ENCODE data around the gene ID1.
A peak's percentile ranks its signal among the peaks of the same experiment; 100 is the strongest.
"Not testable (repeated sequence)": the region's sequence is repeated elsewhere in the genome, so short reads cannot be mapped to it uniquely, and the experiment has no call there.

Gene ID1

GRCh38 chr20:31573555-31574321 is 31.4 kb upstream of the ID1 start:
- peak; percentile 70 to 77 for DNase-seq

- DNase-seq: not testable (repeated sequence)
These were observed 30.1 kb upstream of the ID1 start for GRCh38 chr20:31574986-31575385.

DNA sequence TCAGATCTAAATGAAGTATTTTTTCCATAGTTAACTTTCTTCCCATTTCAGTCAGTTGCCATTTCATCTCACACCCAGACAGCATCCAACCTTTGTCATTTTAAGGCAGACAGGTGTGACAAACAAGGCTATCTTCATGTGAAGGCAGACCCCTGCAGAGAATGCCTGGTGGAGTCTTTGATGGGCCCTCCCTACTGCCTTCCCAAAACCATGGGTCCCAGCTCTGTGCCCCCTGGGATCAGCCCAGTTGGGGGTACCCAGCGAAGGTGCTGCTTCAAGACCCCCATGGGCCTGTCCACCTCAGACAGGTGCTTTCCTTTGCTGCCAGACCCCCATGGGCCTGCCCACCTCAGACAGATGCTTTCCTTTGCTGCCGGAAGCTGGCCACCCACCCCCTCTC is 28.3 kb upstream of the ID1 start:
- no peak for DNase-seq

DNA sequence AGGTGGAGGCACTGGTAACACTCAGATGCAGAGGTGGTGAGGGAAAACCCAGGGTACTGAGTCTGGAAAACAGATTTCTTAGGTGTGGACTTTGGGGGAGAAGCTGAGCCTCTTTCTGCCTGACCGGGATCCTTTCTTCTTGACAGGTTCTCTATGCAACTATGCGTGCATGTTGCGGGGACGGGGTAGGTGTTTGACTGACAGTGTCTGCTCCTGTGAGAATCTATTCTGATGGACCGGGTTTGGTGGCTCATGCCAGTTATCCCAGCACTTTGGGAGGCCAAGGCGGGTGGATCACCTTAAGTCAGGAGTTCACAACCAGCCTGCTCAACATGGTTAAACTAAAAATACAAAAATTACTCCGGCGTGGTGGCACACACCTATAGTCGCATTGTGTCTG is 27.9 kb upstream of the ID1 start:
- no peak for DNase-seq

- DNase-seq: no peak
These were observed 26.5 kb upstream of the ID1 start for GRCh38 chr20:31578448-31579138.

DNA sequence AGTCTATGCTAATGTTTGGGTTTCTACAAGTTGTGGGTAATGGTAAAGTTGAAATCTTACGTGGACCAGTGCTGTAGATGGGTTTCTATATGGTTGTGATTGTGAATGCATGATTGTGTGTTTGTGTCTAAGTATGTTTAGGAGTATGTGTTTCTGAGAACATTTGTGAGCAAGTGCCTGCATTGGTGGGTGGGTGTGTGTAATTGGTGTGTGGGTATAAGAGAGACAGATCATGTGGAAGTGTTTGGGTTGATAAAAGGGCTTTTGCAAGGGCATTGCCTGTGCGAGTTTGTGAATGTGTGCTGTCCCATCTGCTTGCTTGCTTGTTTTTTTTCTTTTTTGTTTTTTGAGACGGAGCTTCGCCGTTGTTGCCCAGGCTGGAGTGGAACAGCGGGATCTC is 25.8 kb upstream of the ID1 start:
- no peak for DNase-seq

DNA sequence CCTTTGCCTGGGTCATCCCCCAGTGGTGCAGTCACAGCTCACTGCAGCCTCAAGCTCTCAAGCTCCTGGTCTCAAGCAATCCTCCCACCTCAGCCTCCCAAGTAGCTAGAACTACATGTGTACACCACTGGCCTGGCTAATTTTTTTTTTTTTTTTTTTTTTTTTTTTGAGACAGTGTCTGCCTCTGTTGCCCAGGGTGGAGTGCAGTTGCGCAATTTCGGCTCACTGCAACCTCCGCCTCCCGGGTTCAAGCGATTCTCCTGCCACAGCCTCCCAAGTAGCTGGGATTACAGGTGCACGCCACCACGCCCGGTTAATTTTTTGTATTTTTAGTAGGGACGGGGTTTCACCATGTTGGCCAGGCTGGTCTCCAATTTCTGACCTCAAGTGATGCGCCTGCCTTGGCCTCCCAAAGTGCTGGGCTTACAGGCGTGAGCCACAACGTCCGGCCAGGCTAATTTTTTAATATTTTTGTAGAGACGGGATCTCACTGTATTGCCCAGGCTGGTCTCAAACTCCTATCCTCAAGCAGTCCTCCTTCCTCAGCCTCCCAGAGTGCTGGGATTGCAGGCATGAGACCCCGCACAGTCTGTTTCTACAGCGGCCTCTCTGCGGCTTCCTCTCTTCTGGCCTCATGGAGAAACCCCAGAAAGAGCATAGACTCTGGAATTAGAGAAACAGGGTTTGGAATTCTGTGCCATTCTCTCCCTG is 25.0 kb upstream of the ID1 start:
- not testable (repeated sequence) for DNase-seq

GRCh38 chr20:31580706-31581105 is 24.4 kb upstream of the ID1 start:
- DNase-seq: no peak

DNA sequence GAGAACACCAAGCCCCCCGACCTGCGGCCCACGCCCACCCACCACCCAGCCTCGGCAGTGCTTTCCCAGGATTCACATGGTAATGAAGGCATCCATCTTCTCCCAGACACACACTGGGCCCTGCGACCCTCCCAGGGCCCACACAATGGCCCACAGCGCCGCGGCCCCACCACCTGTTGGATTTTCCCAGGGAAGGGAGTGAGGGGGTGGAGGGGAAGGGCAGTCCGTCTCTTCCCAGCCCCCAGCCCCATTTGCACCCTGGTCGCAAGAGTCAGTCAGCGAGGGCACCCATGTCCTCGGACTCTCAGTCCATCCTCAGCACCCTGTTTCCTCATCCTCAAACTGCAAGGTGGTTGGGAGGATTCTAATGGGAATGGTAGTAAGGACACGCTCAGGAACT is 23.7 kb upstream of the ID1 start:
- DNase-seq: no peak

DNA sequence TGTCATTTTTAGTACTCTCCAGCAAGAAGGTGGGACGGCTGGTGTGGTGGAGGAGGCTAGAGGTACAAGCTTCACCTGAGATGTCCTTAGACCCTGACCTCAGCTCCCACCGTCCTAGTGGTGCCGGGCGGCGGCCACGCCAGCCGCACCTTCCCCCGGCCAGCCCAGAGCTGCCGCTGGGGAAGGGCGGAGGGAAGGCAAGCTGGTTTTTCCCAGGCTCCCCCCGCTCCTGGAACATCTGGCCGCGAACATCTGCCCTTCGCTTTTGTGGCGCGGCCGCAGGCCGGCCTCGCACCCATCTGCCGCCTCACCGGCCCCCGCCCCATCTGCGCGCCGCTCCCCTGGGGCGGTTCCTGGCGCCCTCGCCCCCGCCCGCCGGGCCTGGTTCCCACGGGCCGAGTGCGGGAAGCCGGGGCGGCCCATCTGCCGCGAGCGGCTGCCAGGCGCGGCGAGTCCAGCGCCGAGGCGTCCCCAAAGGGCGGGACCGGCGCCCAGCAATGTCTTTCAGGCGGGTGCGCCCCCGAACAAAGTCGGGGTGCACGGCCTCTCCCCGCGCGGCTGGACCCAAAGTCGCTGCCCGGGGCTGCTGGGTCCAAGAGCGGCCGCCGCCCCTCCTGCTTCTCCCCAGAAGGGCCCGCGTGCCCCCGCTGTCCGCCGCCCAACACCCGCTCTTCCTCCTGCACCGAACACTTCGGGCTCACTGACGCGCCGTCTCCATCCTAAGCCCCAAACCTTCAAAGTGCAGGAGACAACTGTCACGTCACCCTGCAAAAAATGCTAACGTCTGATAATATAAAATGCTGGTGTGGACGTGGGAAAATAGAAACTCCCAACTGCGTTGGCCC is 17.3 kb upstream of the ID1 start:
- peak in 1 of 2 experiments; percentile 67 for DNase-seq

DNA sequence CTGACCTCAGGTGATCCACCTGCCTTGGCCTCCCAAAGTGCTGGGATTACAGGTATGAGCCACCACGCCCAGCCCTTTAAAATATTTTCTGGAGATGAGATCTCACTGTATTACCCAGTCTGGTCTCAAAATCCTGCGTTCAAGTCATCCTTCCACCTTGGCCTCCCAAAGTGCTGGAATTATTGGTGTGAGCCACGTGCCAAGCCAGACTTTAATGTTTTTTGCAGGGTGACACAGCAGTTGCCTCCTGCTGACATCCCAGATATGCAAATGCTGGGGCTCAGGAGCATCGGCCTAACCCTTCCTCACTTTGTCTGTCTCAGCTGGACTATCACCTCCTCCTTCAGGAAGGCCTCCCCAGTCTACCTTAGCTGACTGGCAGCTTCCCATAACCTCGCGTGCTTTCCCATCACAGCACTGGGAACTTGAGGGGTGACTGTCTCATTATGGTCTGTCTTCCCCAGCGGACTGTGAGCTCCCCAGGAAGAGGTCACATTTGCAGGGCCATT is 14.3 kb upstream of the ID1 start:
- peak in 1 of 2 experiments; percentile 42 for DNase-seq

- DNase-seq: no peak
These were observed 11.7 kb upstream of the ID1 start for GRCh38 chr20:31593221-31594001.

GRCh38 chr20:31594002-31594557 is 11.0 kb upstream of the ID1 start:
- no peak for DNase-seq

DNA sequence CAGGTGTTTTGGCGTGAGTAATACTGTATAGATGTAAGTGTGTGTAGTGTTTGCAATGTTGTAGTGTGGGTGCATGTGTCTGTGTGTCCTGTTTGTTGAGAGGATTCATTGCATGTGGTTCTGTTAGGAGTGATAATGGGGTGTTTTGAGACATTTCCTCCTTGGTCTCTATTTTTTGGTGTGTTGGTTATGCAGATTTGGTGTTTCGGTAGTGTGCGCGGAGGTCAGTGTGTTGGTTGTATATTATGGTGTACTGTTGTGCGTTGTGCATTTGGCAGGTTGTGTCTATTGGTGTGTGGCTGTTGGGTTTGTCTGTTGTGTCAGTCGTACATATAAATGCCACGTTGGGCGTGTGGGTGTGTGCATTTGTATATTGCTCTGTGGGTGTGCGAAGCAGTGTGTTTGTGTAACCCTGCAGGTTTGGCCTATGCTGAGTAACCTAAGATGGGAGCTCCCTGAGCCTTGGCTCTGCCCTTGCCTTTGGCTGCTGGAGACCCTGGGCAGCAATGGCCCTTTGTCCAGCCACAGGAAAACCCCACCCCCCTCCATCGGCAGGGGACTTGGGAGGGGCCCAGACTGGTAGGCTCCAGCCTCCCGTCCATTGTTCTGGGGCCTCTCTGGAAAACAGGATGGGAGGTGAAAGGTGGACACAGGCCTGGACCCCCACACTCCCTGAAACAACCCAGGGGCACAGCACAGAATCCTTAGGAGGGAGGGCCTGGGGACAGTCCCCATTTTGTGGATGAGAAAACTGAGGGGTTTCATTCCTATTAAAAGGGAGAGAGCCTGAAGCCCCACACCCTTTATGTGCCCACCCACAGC is 10.3 kb upstream of the ID1 start:
- DNase-seq: no peak

DNA sequence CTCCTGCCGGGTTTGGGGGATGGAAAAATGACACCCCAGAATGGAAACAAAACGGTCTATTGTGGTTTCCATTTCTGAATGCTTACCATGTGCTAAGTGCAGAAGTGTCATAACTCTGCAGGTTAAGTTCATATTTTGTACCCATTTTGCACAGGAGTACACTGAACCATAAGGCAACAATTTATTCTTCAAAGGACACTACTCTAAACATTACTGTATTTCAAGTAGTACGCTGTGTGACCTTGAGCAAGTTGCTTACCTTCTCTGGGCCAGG is 9.8 kb upstream of the ID1 start:
- no peak for DNase-seq

GRCh38 chr20:31595654-31596411 is 9.3 kb upstream of the ID1 start:
- DNase-seq: peak in 1 of 2 experiments; percentile 32

GRCh38 chr20:31596412-31596715 is 8.7 kb upstream of the ID1 start:
- not testable (repeated sequence) for DNase-seq

GRCh38 chr20:31596831-31597480 is 8.1 kb upstream of the ID1 start:
- DNase-seq: no peak

DNA sequence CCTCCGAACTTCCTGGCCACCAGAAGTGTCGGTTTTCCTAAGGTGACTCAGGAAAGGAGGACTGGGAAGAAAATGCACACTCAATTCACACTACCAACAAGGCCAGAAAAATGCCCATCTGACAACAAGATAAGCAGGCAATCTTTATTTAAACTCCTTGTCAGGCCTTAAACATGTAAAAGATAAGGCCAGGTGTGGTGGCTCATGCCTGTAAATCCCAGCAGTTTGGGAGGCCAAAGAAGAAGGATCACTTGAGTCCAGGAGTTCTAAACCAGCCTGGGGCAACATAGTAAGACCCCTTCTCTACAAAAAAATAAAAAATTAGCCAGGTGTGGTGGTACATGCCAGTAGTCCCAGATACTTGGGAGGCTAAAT is 7.6 kb upstream of the ID1 start:
- DNase-seq: no peak

DNA sequence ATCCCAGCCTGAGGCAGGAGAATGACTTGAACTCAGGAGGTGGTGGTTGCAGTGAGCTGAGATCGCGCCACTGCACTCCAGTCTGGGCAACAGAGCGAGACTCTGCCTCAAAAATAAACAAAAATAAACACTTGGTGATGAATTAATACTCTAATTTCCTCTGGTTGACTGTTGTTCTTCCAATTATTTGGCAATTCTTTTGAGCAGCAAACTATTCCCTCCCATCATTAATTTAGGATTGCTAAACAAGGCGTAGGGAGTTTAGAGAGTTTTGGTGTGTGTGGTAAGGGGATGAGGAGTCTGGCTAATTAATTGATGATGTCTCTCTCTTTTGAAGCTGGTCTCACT is 2.7 kb upstream of the ID1 start:
- DNase-seq: no peak

All from NCI-H526 (cell line).